ENCODE measurements around the gene SMARCD1. TPM values are rescaled to one million over a fixed set of nuclear protein-coding genes. Genes with fewer than 3 reads are reported as not detected.

SMARCD1 gene
- total RNA-seq, 1 experiment from 2014 or later, result 152 TPM

- Mint-ChIP-seq H3K9me3 (peaks cover 0 to 2% of the 10 kb centered on the region in 2 experiments; a peak in 1 of 5 replicates), H3K4me3 (no peak overlapping the region), H3K27me3 (ENCODE audit: low read depth) (peaks cover 91% of the 10 kb centered on the region), H3K36me3 (ENCODE audit: insufficient read depth in 1 of 3, low read depth in 3 of 3) (no peaks in the 10 kb centered on the region; a peak in 1 of 7 replicates), H3K27ac (no peak overlapping the region), H3K4me1 (peaks cover 29 to 32% of the 10 kb centered on the region in 2 experiments)
- Histone ChIP-seq H4K5ac (ENCODE audit: insufficient read length, low read depth, low read length) (no peak overlapping the region), H2BK120ac (ENCODE audit: low read depth, low read length, poor library complexity, severe bottlenecking) (no peak overlapping the region), H2BK20ac (ENCODE audit: low read depth, low read length, poor library complexity, severe bottlenecking) (no peak overlapping the region), H2BK12ac (ENCODE audit: insufficient read length, low read depth, low read length) (no peak overlapping the region), H3K4ac (ENCODE audit: low read depth, low read length) (no peak overlapping the region), H3T11ph (ENCODE audit: low read length) (no peak overlapping the region), H2BK5ac (ENCODE audit: insufficient read length, low read length) (no peak overlapping the region), H2AFZ (ENCODE audit: low read length) (no peak overlapping the region), H2AK5ac (ENCODE audit: insufficient read length, low read length) (no peak overlapping the region), H3K9me3 (ENCODE audit: control insufficient read depth, low read depth, low read length) (no peaks in the 10 kb centered on the region), H3K27ac (ENCODE audit: insufficient read length, low read depth, low read length) (no peak overlapping the region), H3K23me2 (ENCODE audit: insufficient read length, low read depth, low read length, poor library complexity, severe bottlenecking) (peaks cover 13% of the 10 kb centered on the region), H4K20me1 (ENCODE audit: control insufficient read depth, insufficient read depth, insufficient read length) (peaks cover 2% of the 10 kb centered on the region), H3K4me2 (ENCODE audit: insufficient read depth, insufficient read length, low read length) (no peak overlapping the region), H4K8ac (replicated peaks; ENCODE audit: insufficient read length, low read depth, low read length) (no peak overlapping the region), H4K91ac (ENCODE audit: insufficient read length, low read depth, low read length) (no peak overlapping the region), H3K18ac (ENCODE audit: insufficient read length, low read depth, low read length) (no peak overlapping the region), H3K23ac (ENCODE audit: insufficient read length, low read depth, low read length) (no peak overlapping the region), H3K79me2 (ENCODE audit: insufficient read depth, low read length) (no peaks in the 10 kb centered on the region), H3K27me3 (ENCODE audit: insufficient read depth, low read length) (peaks cover 56% of the 10 kb centered on the region), H3K4me1 (ENCODE audit: insufficient read depth, low read length) (no peaks in the 10 kb centered on the region; the same call in 1 of the 2 replicates), H3K56ac (ENCODE audit: insufficient read length, low read depth, low read length) (no peak overlapping the region), H3K79me1 (ENCODE audit: insufficient read depth, low read depth, low read length, poor library complexity, severe bottlenecking) (no peaks in the 10 kb centered on the region), H2BK15ac (ENCODE audit: low read depth, low read length) (no peak overlapping the region), H3K14ac (ENCODE audit: insufficient read depth, low read length) (no peak overlapping the region), H3K9ac (ENCODE audit: extremely low read depth, insufficient read length, low read length) (no peak overlapping the region)
- WGBS (ENCODE audit: extremely low coverage, insufficient read length, low lambda C conversion rate), result no CpG with 5 or more reads among the region's 1 CpG
- DNase-seq, result no peak
- no peak for TF ChIP-seq CTCF (conservative IDR thresholded peaks at IDR 0.05)
Observed at GRCh38 chr12:50053583-50053982, 31.6 kb upstream of the SMARCD1 start.

Data from H9 (cell line).